WTC11 (cell line): ENCODE data around the gene CSNK1G1. TPM values are rescaled to one million over a fixed set of nuclear protein-coding genes. Genes with fewer than 3 reads are reported as not detected.
"Not testable (repeated sequence)": the region's sequence is repeated elsewhere in the genome, so short reads cannot be mapped to it uniquely, and the experiment has no call there.

Experiments used
- ATAC-seq: fragments of 200-7000 bp; cut with Tn5 transposase; 2 replicates; pipeline ENCODE4 v1.10.0; 2021; ENCODE audit warnings: mild to moderate bottlenecking, moderate library complexity
- CTCF ChIA-PET: fragments of 300-600 bp; sonication (Branson Sonifier 250); formaldehyde crosslinking; loops from one replicate; lab custom pipeline; 2021; ENCODE audit warnings: antibody characterized with exemption; lab: Charles Lee
- POLR2A ChIA-PET: fragments of 350-600 bp; sonication (Branson Sonifier 250); formaldehyde crosslinking; loops from one replicate; lab custom pipeline; 2021; ENCODE audit warnings: antibody characterized with exemption; lab: Charles Lee
- DNase-seq: peaks from one replicate; pipeline ENCODE4 v3.0.0; 2021; ENCODE audit warnings: low spot score
- H3K27ac Mint-ChIP-seq: 2 replicates; pipeline ENCODE4 v1.8.0; 2021; ENCODE audit warnings: mixed read lengths
- H3K27me3 Mint-ChIP-seq: 2 replicates; pipeline ENCODE4 v1.8.0; 2021; ENCODE audit warnings: low read depth, mild to moderate bottlenecking, moderate library complexity, mixed read lengths
- H3K36me3 Mint-ChIP-seq: 2 replicates; pipeline ENCODE4 v1.8.0; 2021; ENCODE audit warnings: mixed read lengths
- H3K4me1 Mint-ChIP-seq: 2 replicates; pipeline ENCODE4 v1.8.0; 2022; ENCODE audit warnings: mixed read lengths
- H3K4me3 Mint-ChIP-seq: 2 replicates; pipeline ENCODE4 v1.8.0; 2021; ENCODE audit warnings: mild to moderate bottlenecking, moderate library complexity, mixed read lengths
- H3K9me3 Mint-ChIP-seq: 2 replicates; pipeline ENCODE4 v1.8.0; 2021; ENCODE audit warnings: mixed read lengths
- GTF2I ChIP-seq: fragments of 250-450 bp; sonication (Bioruptor Pico); conservative IDR thresholded peaks from 2 replicates; pipeline ENCODE4 v1.4.0; 2021; ENCODE audit warnings: mild to moderate bottlenecking
- NR2C2 ChIP-seq: sonication (generic); formaldehyde crosslinking; IDR thresholded peaks from 2 replicates; pipeline ENCODE4 v1.8.0; 2022; ENCODE audit warnings: mild to moderate bottlenecking, missing genetic modification reagents
- PRRX2 ChIP-seq: fragments of 250-450 bp; sonication (Bioruptor Pico); IDR thresholded peaks from 2 replicates; pipeline ENCODE4 v1.8.0; 2021; ENCODE audit warnings: mild to moderate bottlenecking
- SMAD3 ChIP-seq: sonication (generic); formaldehyde crosslinking; IDR thresholded peaks from 2 replicates; pipeline ENCODE4 v1.8.0; 2022; ENCODE audit warnings: missing genetic modification reagents, mild to moderate bottlenecking, borderline replicate concordance
- ZBTB21 ChIP-seq: sonication (generic); formaldehyde crosslinking; IDR thresholded peaks from 2 replicates; pipeline ENCODE4 v1.8.1; 2023; ENCODE audit warnings: mild to moderate bottlenecking, missing genetic modification reagents, borderline replicate concordance
- ZNF138 ChIP-seq: sonication (generic); formaldehyde crosslinking; conservative IDR thresholded peaks from 2 replicates; pipeline ENCODE4 v1.8.1; 2022; ENCODE audit warnings: mild to moderate bottlenecking, moderate library complexity, missing genetic modification reagents
- total RNA-seq: library from RNA; stranded (reverse); gene quantifications from 3 replicates; pipeline ENCODE4 v1.2.3, GENCODE V29; 2021
- TF ChIP-seq, protein P1 (sequence below): sonication (generic); formaldehyde crosslinking; IDR thresholded peaks from 2 replicates; pipeline ENCODE4 v1.8.0; 2022; ENCODE audit warnings: missing genetic modification reagents
- TF ChIP-seq, protein P2 (sequence below): sonication (generic); formaldehyde crosslinking; IDR thresholded peaks from 2 replicates; pipeline ENCODE4 v1.8.1; 2023; ENCODE audit warnings: mild to moderate bottlenecking, missing genetic modification reagents, borderline replicate concordance
- TF ChIP-seq, protein P3 (sequence below): fragments of 250-450 bp; sonication (Bioruptor Pico); IDR thresholded peaks from 2 replicates; pipeline ENCODE4 v1.9.0; 2021; ENCODE audit warnings: mild to moderate bottlenecking
- TF ChIP-seq, protein P4 (sequence below): sonication (generic); formaldehyde crosslinking; IDR thresholded peaks from 2 replicates; pipeline ENCODE4 v1.8.1; 2023; ENCODE audit warnings: mild to moderate bottlenecking, missing genetic modification reagents

CSNK1G1 gene
- total RNA-seq, 1 experiment from 2014 or later: 19.3 TPM

DNA sequence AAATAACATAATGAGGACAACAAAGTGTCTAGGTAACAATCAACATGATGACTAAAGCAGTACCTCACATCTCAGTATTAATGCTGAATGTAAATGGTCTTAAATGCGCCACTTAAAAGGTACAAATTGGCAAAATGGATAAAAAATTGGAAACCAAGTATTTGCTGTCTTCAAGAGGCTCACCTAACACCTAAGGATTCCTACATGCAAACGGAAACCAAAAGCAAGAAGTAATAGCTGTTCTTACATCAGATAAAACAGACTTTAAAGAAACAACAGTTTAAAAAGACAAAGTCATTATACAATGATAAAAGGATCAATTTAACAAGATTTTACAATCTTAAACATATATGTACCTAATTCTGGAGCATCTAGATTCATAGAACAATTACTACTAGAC lies 22.5 kb downstream of the CSNK1G1 start (continued):
- TF ChIP-seq, protein P1, sequence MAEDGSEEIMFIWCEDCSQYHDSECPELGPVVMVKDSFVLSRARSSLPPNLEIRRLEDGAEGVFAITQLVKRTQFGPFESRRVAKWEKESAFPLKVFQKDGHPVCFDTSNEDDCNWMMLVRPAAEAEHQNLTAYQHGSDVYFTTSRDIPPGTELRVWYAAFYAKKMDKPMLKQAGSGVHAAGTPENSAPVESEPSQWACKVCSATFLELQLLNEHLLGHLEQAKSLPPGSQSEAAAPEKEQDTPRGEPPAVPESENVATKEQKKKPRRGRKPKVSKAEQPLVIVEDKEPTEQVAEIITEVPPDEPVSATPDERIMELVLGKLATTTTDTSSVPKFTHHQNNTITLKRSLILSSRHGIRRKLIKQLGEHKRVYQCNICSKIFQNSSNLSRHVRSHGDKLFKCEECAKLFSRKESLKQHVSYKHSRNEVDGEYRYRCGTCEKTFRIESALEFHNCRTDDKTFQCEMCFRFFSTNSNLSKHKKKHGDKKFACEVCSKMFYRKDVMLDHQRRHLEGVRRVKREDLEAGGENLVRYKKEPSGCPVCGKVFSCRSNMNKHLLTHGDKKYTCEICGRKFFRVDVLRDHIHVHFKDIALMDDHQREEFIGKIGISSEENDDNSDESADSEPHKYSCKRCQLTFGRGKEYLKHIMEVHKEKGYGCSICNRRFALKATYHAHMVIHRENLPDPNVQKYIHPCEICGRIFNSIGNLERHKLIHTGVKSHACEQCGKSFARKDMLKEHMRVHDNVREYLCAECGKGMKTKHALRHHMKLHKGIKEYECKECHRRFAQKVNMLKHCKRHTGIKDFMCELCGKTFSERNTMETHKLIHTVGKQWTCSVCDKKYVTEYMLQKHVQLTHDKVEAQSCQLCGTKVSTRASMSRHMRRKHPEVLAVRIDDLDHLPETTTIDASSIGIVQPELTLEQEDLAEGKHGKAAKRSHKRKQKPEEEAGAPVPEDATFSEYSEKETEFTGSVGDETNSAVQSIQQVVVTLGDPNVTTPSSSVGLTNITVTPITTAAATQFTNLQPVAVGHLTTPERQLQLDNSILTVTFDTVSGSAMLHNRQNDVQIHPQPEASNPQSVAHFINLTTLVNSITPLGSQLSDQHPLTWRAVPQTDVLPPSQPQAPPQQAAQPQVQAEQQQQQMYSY (CRISPR knock-in tag): no peak

DNA sequence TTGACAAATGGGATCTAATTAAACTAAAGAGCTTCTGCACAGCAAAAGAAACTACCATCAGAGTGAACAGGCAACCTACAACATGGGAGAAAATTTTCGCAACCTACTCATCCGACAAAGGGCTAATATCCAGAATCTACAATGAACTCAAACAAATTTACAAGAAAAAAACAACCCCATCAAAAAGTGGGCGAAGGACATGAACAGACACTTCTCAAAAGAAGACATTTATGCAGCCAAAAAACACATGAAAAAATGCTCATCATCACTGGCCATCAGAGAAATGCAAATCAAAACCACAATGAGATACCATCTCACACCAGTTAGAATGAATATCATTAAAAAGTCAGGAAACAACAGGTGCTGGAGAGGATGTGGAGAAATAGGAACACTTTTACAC lies 24.3 kb downstream of the CSNK1G1 start:
- H3K9me3 Mint-ChIP-seq, H3K36me3 Mint-ChIP-seq, CTCF ChIA-PET, DNase-seq, H3K4me1 Mint-ChIP-seq, POLR2A ChIA-PET, ATAC-seq, H3K27me3 Mint-ChIP-seq, H3K27ac Mint-ChIP-seq, H3K4me3 Mint-ChIP-seq: not testable (repeated sequence)

DNA sequence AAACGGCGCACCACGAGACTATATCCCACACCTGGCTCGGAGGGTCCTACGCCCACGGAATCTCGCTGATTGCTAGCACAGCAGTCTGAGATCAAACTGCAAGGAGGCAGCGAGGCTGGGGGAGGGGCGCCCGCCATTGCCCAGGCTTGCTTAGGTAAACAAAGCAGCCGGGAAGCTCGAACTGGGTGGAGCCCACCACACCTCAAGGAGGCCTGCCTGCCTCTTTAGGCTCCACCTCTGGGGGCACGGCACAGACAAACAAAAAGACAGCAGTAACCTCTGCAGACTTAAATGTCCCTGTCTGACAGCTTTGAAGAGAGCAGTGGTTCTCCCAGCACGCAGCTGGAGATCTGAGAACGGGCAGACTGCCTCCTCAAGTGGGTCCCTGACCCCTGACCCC lies 29.0 kb downstream of the CSNK1G1 start:
- POLR2A ChIA-PET: interaction anchor here (0.6 kb wide), 1 partner anchor 32 kb away, joined by 7 read pairs; no protein-coding TSS in a partner anchor
- H3K27ac Mint-ChIP-seq, ATAC-seq, CTCF ChIA-PET, H3K4me1 Mint-ChIP-seq, H3K27me3 Mint-ChIP-seq, H3K9me3 Mint-ChIP-seq, H3K36me3 Mint-ChIP-seq: not testable (repeated sequence)
- peak; percentile 56 for DNase-seq
- H3K4me3 Mint-ChIP-seq: peak overlapping the region; percentile 70

GRCh38 chr15:64326458-64326857 lies 29.5 kb downstream of the CSNK1G1 start:
- H3K27me3 Mint-ChIP-seq, H3K4me1 Mint-ChIP-seq, H3K9me3 Mint-ChIP-seq, H3K36me3 Mint-ChIP-seq, CTCF ChIA-PET, DNase-seq: not testable (repeated sequence)
- H3K27ac Mint-ChIP-seq: peak overlapping the region; percentile 84
- peak; percentile 71 for ATAC-seq
- H3K4me3 Mint-ChIP-seq: peak overlapping the region; percentile 70
- POLR2A ChIA-PET: interaction anchor here (0.6 kb wide), 1 partner anchor 32 kb away, joined by 7 read pairs; no protein-coding TSS in a partner anchor

- H3K9me3 Mint-ChIP-seq: no peaks in the 10 kb centered on the region
- ChIA-PET POLR2A (no interaction called here), CTCF (no interaction called here)
- no peaks in the 10 kb centered on the region for H3K27me3 Mint-ChIP-seq
- no peaks in the 10 kb centered on the region for H3K4me1 Mint-ChIP-seq
- no peaks in the 10 kb centered on the region for H3K36me3 Mint-ChIP-seq
- no peak overlapping the region for H3K4me3 Mint-ChIP-seq
- TF ChIP-seq NR2C2 (CRISPR knock-in tag) (no peak), PRRX2 (CRISPR knock-in tag) (no peak), ZBTB21 (CRISPR knock-in tag) (no peak), ZNF138 (CRISPR knock-in tag) (no peak), SMAD3 (CRISPR knock-in tag) (no peak), GTF2I (CRISPR knock-in tag) (no peak)
- TF ChIP-seq, protein P2, sequence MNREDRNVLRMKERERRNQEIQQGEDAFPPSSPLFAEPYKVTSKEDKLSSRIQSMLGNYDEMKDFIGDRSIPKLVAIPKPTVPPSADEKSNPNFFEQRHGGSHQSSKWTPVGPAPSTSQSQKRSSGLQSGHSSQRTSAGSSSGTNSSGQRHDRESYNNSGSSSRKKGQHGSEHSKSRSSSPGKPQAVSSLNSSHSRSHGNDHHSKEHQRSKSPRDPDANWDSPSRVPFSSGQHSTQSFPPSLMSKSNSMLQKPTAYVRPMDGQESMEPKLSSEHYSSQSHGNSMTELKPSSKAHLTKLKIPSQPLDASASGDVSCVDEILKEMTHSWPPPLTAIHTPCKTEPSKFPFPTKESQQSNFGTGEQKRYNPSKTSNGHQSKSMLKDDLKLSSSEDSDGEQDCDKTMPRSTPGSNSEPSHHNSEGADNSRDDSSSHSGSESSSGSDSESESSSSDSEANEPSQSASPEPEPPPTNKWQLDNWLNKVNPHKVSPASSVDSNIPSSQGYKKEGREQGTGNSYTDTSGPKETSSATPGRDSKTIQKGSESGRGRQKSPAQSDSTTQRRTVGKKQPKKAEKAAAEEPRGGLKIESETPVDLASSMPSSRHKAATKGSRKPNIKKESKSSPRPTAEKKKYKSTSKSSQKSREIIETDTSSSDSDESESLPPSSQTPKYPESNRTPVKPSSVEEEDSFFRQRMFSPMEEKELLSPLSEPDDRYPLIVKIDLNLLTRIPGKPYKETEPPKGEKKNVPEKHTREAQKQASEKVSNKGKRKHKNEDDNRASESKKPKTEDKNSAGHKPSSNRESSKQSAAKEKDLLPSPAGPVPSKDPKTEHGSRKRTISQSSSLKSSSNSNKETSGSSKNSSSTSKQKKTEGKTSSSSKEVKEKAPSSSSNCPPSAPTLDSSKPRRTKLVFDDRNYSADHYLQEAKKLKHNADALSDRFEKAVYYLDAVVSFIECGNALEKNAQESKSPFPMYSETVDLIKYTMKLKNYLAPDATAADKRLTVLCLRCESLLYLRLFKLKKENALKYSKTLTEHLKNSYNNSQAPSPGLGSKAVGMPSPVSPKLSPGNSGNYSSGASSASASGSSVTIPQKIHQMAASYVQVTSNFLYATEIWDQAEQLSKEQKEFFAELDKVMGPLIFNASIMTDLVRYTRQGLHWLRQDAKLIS (CRISPR knock-in tag): no peak
- TF ChIP-seq, protein P3, sequence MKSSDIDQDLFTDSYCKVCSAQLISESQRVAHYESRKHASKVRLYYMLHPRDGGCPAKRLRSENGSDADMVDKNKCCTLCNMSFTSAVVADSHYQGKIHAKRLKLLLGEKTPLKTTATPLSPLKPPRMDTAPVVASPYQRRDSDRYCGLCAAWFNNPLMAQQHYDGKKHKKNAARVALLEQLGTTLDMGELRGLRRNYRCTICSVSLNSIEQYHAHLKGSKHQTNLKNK: no peak
- TF ChIP-seq, protein P4, sequence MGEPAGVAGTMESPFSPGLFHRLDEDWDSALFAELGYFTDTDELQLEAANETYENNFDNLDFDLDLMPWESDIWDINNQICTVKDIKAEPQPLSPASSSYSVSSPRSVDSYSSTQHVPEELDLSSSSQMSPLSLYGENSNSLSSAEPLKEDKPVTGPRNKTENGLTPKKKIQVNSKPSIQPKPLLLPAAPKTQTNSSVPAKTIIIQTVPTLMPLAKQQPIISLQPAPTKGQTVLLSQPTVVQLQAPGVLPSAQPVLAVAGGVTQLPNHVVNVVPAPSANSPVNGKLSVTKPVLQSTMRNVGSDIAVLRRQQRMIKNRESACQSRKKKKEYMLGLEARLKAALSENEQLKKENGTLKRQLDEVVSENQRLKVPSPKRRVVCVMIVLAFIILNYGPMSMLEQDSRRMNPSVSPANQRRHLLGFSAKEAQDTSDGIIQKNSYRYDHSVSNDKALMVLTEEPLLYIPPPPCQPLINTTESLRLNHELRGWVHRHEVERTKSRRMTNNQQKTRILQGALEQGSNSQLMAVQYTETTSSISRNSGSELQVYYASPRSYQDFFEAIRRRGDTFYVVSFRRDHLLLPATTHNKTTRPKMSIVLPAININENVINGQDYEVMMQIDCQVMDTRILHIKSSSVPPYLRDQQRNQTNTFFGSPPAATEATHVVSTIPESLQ (CRISPR knock-in tag): no peak
- no peak overlapping the region for H3K27ac Mint-ChIP-seq
- ATAC-seq: no peak
- no peak for DNase-seq
Measured at GRCh38 chr15:64324165-64324877, 31.7 kb downstream of the CSNK1G1 start.
